ENCODE results near the gene GRIA1.

DNA sequence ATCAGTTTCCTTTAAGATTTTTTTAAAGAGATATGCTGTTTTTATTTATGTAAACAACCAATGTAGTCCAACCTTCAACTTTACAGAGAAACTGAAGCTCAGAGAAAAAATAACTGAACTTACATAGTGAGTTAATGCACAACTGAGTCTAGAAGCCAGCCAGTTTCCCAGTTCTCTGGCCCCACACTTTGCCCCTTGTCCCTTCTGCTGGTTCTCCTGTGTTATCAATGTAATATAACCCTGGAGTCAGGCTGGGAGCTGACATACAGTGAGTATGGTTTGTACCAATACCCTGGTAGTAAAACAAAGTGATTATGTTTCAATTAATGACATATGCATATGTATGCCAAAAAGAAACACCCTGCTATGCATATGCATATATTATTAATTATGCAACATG is 32.2 kb upstream of the GRIA1 start:
- TF ChIP-seq, protein P1, sequence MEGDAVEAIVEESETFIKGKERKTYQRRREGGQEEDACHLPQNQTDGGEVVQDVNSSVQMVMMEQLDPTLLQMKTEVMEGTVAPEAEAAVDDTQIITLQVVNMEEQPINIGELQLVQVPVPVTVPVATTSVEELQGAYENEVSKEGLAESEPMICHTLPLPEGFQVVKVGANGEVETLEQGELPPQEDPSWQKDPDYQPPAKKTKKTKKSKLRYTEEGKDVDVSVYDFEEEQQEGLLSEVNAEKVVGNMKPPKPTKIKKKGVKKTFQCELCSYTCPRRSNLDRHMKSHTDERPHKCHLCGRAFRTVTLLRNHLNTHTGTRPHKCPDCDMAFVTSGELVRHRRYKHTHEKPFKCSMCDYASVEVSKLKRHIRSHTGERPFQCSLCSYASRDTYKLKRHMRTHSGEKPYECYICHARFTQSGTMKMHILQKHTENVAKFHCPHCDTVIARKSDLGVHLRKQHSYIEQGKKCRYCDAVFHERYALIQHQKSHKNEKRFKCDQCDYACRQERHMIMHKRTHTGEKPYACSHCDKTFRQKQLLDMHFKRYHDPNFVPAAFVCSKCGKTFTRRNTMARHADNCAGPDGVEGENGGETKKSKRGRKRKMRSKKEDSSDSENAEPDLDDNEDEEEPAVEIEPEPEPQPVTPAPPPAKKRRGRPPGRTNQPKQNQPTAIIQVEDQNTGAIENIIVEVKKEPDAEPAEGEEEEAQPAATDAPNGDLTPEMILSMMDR (IDR thresholded peaks at IDR 0.05): no peak
- TF ChIP-seq POLR2A (IDR thresholded peaks at IDR 0.05; ENCODE audit: low read depth): no peak
- no peak for TF ChIP-seq EP300 (IDR thresholded peaks at IDR 0.05)
- TF ChIP-seq POLR2AphosphoS5 (IDR thresholded peaks at IDR 0.05): no peak
